T follicular helper cell (primary cell): ENCODE data around the gene GUCY1B1.

Source experiments
- DNase-seq: peaks from one replicate; pipeline ENCODE4 v3.0.0-alpha.2; 2020; ENCODE audit warnings: low read depth

Gene GUCY1B1

DNA sequence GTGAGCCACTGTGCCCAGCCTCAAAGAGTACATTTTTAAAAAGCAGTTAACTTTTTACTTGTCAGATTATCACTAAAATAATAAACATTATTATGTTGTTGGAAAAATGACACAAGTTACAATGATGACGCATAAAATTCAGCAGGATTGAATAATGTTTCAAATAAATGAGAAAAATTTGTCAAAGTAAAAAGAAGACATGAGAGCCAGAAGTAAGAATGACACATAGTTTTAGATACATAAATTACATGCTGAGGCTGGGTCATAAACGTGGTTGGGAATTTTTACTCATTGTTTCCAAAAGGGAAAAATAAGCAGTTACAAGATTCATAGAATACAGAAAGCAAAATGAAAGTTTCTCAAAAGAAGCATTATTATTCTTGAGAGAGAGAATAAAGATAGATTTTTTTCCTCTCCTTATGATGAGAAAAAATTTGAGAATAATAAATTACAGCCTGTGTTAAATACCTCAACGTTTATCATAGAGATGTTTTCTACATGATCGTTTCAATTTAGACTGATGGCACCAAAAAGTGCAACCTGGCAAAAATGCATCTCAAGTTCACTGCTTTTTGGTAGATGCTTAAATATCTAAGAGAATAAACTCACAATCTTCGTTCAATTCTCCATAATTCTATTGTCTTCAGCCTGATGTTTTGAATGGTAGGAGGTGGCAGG is 40.4 kb downstream of the GUCY1B1 start:
- DNase-seq, result no peak

DNA sequence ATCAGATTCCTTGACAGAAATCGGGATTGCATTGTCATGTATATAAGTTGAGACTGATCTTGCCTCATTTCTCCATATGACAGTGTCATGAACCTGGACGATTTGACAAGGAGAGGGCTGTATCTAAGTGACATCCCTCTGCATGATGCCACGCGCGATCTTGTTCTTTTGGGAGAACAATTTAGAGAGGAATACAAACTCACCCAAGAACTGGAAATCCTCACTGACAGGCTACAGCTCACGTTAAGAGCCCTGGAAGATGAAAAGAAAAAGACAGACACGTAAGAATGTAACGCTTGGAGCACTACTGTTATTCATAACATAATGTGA is 40.9 kb downstream of the GUCY1B1 start:
- no peak for DNase-seq

DNA sequence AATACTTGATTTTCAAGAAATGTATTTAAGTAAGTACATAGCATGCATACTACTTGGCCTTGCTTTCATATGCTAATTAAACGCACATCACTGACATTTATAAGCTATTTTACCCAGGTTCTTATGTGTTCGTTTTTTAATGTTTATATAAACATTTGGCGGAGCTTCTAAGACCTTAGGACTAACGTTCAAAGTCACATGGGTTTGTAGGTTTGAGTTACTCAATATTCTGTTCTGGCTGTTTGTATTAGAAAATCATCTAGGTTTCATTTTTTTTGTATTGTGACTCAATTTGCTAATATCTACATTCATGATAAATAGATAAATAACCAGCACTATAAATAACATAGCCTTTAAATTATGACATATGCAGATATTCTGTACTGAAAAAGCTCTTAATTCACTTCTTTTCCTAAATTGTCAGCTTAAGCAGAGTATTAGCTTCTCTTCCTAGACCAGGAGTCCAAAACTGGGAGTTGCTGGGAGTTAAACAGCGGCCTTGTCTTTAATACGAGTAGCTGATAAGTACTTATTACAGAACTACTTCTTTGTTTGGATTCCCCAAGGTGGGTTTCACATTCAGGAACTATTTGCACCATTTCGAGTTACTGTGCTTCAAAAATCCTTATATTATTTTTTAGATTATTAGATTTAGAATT is 42.0 kb downstream of the GUCY1B1 start:
- DNase-seq, result no peak

DNA sequence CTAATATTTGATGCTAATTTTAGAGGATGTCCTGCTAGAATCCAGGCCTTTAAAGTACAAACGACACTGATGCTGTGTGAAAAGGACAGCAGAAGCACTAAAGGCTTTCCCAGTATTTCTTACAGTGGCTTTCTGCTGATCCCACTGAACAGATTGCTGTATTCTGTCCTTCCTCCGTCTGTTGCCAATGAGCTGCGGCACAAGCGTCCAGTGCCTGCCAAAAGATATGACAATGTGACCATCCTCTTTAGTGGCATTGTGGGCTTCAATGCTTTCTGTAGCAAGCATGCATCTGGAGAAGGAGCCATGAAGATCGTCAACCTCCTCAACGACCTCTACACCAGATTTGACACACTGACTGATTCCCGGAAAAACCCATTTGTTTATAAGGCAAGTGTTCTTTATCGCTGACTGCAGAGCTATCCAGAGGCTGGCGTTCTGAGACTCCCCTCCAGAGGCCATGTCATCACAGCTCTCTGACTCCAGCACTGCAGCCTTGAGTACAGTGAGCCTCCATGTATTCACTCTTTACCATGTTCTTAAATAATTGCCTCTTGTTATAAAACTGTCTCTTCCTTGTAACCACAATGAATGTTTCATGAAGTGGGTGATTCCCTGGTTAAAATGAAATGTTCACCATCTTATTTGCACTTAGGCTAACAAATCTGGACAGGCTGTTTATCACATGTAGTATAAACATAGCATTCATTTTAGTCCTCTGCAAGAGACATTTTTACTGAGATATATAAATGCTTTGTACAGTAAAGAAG is 43.6 kb downstream of the GUCY1B1 start:
- no peak for DNase-seq

DNA sequence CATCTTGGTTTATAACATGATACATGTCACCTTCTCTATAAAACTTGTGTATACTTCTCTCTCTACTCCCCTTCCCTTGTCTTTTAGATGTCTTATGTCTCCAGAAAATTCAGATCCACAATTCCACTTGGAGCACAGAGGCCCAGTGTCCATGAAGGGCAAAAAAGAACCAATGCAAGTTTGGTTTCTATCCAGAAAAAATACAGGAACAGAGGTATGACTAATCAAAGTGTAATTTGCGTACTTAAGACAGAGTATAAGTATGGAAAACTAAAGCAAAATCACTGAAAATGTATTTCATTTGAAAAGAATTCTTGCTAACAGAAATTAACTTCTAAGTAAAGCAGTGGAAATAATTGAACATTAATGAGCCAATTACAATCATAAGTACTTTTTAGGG is 46.2 kb downstream of the GUCY1B1 start:
- no peak for DNase-seq

DNA sequence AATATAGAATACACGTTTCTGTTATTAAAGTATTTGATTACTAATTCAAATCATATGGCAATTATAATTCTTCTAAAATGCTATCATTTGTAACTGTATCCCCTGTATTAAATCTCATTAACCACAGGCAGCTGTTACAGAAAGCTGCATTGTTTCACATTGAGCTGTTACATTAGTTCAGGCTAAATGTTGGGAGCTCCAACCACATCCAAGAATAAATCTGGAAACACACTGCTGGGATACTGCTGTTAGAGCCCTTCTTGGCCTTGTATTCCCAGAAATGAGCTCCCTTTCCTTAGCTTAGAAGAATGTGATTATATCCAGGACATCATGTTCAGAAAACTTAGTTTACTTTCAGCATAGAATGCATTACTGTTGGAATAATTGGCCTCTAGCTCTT is 48.2 kb downstream of the GUCY1B1 start:
- no peak for DNase-seq

DNA sequence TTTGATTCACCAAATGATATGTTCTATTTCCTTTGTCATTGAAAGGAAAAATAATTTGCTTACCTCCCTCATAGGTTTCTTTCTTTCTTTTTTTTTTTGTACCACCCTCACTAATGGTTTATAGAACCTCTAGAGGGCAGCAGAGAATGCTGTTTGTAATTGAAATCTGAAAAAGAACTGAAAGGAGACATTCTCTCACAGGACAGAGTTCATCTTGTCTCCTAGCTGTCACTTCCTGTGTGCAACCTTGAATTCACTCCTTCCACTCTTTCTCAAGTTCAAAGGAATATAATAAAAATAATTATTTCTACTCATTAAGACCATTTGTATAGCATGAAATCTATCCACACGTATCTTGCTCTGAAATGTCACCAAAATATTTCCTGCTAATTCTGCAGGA is 51.0 kb downstream of the GUCY1B1 start:
- no peak for DNase-seq

DNA sequence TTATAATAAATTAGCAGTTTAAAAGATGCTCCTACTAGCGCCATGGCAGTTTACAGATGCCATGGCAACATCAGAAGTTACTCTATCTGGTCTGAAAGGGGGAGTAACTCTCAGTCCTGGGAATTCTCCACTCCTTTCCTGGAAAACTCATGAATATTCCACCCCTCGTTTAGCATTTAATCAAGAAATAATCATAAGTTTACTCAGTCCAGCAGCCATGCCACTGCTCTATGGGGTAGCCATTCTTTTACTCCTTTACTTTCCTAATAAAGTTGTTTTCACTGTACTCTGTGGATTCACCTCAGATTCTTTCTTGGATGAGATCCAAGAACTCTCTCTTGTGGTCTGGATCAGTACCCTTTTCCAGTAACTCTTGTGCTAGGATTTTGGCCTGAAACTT is 52.3 kb downstream of the GUCY1B1 start:
- DNase-seq, result no peak

DNA sequence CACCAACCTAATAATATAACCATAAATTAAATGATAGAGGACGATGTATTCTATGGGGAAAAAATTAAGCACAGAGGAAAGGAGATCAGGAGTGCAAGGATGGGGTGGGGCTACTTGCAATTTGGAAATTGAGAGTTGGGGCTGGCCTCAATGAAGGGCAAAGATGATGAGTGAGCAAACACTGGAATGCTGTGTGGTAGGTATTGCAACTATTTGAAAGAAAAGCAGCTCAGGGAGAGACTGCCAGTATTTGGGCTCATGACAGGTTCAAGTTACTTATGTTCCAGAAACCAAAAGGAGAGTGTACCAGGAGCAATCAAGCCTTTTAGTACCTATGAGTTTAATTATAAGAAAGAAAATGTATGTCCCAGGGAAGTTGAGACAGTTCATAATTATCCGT is 59.8 kb downstream of the GUCY1B1 start:
- DNase-seq, result no peak

DNA sequence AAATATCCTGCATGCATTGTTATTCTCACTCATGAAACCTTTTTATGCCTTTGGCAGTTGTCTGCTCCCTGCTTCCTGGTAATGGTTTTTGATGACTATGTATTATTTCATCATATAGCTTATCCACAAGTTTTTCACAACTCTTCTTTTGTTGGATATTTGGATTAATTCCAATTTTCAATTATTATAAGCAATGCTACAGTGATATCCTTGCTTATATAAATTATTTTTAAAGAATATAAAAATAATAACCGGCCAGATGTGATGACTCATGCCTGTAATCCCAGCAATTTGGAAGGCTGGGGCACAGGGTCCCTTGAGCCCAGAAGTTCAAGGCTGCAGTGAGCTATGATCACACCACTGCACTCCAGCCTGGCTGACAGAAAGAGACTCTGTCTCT is 60.2 kb downstream of the GUCY1B1 start:
- DNase-seq, result no peak

DNA sequence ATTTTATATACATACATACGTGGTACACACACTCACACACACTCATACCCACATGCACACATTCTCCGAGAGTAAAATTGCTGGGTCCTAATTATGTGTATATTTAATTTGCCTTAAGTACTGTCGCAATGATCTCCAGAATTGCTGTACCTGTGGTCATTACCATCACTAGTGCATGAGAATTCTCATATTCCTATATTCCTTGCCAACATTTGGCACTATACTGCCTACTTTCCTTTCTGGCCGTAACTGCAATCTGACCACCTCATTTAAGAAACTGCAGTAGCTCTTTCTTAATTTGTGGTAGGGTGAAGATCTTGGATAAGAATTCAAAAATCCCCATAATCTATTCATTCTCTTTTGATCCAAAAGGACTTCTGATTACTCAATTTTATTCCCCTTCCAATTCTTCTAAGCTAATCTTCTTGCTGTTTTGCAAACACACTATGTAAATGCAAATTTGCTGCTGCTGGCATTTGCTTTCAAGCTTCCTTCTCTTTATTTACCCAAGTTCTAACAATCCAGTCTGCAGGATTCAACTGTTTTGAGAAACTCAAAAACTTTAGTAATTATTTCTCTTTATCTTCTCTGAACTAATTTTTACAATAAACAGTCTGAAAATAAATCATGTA is 62.2 kb downstream of the GUCY1B1 start:
- no peak for DNase-seq

DNA sequence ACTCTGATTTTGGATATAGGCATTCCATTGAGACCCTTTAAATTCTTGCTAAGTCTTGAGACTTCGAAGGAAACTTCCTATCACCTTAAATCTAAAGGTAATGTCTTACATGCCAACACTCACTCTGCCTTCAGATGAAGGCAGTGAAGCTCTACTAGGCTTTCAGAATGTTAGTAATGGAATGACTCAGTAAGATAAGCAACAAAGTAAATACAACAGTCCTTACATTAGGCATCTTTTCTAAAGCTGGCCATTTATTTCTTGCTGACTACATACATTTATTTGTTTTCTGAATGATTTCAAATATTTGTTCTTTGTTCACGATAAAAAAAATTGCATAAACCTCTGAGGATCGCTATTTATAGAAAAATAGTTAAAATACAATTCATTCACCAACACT is 63.8 kb downstream of the GUCY1B1 start:
- DNase-seq, result no peak

DNA sequence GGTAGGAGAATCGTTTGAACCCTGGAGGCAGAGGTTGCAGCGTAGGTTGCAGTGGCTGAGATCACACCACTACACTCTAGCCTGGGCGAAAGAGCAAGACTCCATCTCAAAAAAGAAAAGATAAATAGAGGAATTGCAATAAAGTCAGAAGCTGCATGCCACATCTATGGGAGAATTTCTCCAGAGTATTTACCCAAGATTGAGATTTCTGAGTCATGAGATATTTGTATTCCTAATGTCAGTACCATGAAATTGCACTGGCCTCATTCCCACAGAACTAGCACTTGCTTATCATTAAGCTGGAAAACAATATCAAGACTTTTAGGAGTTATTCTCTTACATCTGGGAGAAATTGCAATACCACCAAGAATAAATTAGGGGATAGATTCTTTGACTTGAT is 69.8 kb downstream of the GUCY1B1 start:
- DNase-seq, result no peak

DNA sequence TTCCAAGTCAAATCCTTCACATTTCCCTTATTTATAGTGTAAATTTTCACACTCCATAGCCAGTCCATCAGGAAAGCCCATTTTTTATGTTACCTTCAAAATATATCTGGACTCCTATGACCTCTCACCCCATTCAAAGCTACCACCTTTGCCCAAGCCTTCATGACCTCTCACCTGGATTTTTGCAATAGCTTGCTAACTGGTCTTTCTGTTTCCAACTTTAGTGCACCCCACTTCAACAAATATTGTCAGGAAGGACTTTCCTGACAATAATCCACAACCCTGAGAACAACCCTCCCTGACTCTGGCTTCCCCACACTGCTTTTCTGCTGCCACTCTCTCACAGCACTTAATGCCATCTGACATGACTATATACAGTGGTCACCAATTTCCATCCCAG is 73.8 kb downstream of the GUCY1B1 start:
- DNase-seq, result no peak

DNA sequence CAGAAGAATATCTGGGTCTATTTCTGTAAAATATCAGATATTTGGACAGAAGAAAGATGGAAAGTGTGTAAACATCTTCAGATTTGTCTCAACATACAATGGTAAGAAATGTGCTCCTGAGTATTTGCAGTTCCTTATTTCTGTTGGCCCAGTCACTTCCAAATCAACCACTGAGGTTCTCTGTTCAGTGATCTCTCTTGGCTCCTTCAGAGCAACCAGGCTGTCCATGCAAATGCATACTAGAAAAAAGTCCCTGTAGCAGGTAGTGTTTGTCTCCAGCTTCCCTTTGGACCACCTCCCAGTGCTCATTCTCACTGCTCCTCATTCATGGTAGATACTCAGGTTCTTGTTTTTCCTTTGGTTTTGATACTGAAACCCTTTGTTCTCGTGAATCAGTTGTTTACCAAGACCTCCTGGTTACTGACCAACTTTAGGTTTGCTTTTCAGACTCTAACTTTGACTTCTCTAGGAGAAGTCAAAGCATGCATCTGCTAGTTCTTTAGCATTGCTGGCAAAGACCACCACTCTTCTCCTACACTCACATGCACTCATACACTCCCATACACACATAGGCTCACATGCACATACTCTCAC is 78.5 kb downstream of the GUCY1B1 start:
- no peak for DNase-seq

DNA sequence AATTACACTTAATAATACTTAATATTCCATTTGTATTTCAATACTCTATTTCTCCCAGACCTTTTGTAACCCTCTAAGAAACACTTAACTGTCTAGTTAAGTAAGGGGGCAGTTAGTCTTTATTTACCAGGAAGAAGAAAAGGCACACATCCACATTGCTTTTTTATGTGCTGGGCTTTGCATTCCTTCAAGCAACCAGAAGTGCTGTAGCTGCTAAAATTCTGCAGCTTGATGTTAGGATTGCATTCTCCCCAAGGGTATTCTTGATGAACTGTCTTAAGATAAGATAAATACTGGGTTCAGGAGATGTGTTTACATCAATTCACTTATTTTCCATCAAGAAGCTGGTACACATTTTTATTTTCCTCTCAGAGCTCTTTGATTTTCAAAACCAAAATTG is 83.3 kb downstream of the GUCY1B1 start:
- DNase-seq, result no peak

DNA sequence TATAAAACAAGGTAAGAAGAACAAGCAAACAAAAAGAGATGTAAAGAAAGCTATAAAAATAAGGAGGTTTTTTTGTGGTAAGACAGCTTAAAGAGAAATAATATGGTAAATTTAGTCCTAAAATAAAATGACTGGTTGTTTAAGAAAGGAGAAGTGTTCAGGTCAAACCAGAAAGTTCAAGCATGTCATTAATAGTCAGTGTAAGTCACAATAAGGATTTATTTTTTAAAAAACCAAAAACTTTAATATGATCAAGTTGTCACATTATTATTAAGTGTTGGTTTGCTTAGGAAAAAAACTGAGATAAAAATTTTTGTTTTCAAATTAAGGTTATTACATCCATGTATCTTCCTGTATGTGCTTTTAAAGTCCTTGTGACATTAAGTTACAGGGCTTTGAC is 88.1 kb downstream of the GUCY1B1 start:
- DNase-seq, result no peak

DNA sequence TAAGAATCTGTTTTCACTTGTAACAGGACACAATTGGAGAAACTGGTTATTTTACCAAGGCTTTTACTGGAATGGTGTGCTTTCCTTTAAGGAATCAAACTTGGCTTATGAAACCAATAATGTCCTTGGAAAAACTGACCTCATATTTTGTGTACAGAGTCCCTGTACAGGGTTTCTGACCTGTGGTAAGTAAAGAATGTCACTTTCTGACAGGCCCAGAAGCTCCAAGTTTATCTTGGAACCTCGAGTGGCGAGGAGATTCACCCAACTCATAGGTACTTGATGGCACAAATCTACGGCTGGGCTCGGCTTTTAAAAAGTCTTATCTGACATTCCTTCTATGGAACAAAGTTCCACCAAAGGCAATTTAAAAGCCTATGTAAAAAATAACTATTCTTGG is 90.2 kb downstream of the GUCY1B1 start:
- no peak for DNase-seq

DNA sequence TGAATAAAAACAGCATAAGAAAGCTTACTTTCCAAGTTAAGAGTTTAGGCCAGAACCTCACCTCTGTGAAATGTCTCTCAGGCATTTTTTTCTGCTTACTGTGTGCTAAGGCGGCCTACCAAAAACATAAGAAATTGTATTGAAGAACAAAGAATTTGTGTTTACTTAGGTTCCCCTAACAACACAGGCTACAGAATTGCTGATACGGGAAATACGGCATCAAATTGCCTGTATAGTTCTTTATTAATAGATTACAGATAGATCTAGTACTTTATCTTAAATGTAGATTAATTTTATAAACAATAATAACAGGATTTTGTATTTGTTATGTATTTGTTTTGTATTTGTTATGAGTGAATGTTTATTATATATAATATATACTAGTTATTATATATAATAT is 94.4 kb downstream of the GUCY1B1 start:
- no peak for DNase-seq

DNA sequence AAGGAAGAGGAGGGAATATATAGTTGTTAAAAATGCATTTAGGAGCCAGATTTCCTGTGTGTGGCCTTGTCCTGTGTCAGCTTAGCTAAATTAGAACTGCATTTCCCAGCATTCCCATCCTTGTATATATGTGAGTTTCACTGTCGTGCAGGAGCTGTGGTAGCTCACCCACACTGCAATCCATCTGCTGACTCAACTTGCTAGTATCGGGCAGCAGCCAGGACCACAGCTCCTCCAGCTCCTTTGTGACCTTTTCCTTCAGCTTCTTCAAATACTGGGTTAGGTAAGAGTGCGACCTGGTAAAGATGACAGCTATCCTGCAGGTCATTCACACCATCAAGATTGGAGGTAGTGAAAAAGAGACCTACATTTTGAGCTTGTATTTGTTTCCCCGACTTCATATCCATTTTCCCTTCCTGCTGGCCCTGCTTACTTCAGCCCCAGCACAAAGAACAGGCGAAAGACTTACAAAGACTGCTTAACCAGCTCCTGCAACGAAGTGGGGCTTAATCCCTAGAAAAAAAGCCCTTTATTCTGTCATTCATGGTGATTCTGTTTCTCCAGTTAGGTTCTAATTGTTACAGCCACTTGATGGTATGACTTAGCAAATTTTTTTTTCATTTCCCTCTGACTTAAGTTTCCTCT is 95.9 kb downstream of the GUCY1B1 start:
- no peak for DNase-seq

DNA sequence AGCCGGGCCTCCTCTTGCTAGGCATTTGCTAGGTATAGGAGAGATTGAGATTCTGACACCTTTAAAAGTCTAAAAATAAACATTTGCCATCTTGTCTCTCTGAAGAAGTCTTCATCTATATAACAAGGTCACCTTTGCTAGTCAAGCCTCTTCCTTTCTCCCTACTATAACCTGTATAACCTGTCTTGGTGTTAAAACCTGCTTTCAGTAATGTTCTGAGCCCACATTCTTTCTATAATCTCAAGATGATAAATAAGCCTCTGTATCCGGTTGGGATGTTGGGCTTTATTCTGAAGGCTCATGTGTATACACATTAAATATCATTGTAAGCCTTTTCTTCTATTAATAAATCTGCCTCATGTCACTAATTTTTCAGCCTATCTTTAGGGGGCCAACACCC is 97.1 kb downstream of the GUCY1B1 start:
- DNase-seq, result no peak
